Activated CD8-positive, alpha-beta memory T cell treated with anti-CD3 and anti-CD28 coated beads for 24 hours (primary cell): Measurements from ENCODE around the gene MYBPC1.
"Not testable (repeated sequence)": the region's sequence is repeated elsewhere in the genome, so short reads cannot be mapped to it uniquely, and the experiment has no call there.

ENCODE experiments used
- DNase-seq: peaks from one replicate; pipeline ENCODE4 v3.0.0-alpha.2; 2020

The MYBPC1 gene

GRCh38 chr12:101696251-101697196, 101.8 kb downstream of the MYBPC1 start:
- DNase-seq: peak; percentile 62

DNA sequence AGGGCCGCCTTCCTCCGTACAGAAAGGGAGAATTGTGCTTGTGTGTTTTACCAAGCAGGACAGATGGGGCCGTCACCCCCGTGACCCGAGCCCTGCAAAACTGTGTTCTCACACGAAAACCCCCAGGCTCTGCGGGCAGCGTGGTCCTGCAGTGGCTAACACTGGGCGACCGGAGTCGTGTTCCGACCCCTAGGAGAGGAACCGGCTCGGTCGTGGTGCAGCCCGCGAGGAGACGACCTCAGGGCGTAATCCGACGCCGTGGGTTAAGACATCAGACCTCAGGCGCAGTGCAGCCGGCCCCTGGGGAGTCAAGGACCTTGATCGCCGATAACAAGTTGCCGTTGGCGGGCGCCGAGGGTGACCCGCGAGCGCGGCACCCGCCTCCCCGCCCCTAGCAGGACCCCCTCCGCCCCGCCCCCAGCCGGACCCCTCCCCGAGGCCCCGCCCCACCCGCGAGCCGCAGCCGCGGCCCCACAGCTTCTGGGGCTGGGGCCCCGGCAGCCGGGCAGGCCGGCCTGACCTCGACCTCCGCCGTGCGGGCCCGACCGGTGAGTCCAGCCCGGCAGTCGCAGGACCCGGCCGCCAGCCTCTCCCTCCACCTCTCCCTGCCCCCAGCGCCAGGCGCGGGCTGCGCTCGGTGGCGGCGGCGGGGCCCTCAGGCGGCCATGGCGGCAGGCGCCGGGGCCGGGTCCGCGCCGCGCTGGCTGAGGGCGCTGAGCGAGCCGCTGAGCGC, 102.6 kb downstream of the MYBPC1 start, which contains the start of gene CHPT1:
TSS of gene CHPT1 (plus strand) at position 444 of the 733 bp plus-strand sequence. CDS start at position 666, 222 bp downstream.
- peak; percentile 86 for DNase-seq

DNA sequence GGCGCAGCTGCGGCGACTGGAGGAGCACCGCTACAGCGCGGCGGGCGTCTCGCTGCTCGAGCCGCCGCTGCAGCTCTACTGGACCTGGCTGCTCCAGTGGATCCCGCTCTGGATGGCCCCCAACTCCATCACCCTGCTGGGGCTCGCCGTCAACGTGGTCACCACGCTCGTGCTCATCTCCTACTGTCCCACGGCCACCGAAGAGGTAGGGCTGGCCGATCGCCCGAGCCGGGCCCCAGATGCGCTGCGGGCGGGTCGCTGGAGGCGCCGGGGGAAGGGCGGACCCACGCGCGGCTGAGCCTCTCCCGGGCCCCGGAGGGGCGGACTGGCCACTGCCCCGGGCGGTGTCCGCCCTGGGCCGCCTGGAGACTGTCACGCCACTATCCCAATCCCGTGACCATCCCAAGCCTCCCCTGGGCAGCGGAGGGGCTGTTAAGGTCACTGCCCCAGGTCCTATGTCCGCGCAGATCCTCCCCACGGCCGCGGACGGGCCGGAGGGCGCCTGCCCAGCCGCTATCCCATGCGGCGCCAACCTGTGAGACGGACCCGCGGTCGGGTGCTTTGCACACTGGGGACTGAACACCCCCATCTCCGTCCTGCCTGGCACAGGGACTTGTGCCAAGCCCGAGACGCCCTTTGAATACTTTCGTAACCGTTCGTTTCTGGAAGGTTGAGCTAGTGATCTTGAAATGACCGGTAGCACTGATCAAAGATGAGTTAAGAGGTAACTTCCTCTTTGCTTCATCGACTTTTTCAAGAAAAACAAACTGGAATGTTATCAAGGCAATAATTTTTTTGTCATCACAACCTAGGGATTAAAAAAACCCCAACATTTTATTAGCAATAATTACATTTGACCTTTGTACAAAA, 103.4 kb downstream of the MYBPC1 start:
- DNase-seq: no peak

- DNase-seq: no peak
These were observed 104.1 kb downstream of the MYBPC1 start for GRCh38 chr12:101698800-101699347.

- no peak for DNase-seq
These were observed 105.6 kb downstream of the MYBPC1 start for GRCh38 chr12:101700299-101700820.

DNA sequence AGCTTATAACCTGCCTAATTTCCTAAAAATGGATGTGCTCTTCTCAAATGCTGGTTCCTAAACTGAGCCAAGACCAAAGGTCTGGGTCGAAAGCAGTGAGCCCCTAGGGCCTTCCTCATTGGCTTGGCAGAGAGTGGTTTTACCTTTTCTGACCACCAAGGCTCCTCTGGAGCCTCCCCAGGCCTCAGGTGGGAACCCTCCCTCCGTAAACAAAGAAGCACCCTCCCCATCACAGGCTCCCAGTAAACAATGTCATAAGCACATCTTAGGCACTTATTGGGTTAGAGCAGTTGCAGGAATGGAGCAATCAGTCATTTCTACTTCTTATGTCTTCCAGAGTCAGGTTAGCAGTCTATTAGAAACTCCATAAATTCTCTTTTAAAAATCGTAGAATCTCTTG, 108.7 kb downstream of the MYBPC1 start:
- no peak for DNase-seq

GRCh38 chr12:101706403-101706802, 111.6 kb downstream of the MYBPC1 start:
- no peak for DNase-seq

DNA sequence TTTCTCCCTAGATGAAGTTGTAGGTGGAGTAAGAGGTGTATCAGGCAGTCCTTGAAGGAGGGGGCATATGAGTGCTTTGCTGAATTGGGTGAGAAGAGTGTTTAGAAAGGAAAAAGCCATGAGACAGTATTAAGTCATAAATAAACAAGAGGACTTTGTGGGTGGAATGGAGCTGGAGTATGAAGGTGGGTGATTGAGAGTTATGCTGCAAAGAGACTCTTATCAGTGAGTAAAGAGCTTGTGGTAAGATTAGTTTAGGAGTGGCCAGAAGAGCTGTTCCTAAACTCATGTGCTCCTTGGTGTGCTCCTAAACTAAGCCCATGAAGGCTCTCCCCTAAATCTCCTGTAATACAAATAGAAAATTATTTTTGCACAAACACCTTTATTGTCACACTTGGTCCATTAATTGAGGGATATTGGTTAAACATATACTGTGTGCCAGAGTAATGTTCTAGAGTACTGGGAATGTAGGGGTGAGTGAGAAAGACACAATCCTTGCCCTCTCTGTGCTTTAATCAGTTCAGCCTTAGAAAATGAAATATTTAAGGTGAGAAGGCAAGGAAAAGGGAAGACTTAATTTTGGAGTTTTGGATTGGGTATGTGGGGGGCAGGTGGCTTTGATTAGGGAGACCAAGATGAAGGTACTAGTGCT, 112.5 kb downstream of the MYBPC1 start:
- no peak for DNase-seq

GRCh38 chr12:101710288-101710687, 115.5 kb downstream of the MYBPC1 start:
- no peak for DNase-seq

GRCh38 chr12:101713059-101713682, 118.4 kb downstream of the MYBPC1 start:
- DNase-seq: no peak

GRCh38 chr12:101713930-101714329, 119.2 kb downstream of the MYBPC1 start:
- DNase-seq: no peak

DNA sequence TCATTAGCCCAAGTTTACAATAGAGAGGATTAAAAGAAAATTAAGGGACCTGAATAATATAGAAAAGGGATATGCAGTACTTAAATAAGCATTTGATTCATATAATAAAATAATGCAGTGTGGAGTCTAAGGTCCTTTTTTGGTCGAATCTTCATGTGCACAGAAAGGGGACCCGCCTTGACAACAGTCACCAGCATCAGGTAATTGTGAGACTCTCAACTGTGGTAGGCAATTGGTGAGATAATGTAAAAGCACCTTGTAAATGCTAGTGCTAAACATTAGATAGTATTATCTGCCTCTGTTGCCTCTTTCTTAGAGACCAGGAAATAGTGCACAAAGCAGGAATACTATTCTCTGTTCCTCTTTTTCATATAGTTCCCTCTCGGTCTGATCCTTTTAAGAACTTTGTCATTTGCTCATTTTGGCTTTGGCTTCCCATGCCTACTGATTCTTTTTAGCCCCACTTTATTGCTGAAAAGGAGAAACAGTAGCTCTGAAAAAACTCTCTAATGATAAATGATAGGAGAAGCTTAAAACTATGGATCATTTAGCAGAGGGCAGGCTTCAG, 120.2 kb downstream of the MYBPC1 start:
- DNase-seq: no peak

DNA sequence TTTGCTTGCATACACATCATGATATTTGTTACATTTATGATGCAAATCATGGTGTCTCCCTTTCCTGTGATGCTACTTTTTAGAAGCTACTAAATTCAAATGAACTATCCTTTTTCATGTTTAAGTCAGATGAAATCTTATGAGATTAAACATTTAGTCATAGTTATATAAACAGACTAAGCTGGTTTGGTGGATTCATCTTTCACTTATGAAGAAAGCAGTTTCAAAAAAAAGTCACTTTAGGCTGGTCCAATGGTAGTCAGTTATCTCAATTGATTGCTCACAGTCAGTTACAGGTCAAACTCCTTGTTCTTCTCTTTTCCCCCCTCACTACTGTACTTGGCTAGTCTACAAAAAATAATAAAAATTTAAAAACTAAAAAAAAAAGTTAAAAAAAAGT, 124.8 kb downstream of the MYBPC1 start:
- DNase-seq: no peak

DNA sequence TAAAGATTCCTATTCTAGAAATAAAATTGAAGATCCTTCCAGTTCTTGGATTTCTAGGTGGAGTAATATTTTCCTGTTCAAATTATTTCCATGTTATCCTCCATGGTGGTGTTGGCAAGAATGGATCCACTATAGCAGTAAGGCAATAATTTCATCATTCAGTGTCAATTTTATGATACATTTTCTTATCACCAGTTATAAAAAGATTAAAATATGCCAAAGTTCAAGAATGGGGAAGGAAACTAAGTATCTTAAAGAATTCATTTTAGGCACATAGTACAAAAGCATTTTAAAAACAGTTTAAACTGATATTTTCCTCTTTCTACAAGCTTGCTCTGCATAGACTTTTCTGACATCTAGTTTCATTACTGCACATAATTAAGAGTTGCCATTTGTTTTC, 125.3 kb downstream of the MYBPC1 start:
- DNase-seq: no peak

DNA sequence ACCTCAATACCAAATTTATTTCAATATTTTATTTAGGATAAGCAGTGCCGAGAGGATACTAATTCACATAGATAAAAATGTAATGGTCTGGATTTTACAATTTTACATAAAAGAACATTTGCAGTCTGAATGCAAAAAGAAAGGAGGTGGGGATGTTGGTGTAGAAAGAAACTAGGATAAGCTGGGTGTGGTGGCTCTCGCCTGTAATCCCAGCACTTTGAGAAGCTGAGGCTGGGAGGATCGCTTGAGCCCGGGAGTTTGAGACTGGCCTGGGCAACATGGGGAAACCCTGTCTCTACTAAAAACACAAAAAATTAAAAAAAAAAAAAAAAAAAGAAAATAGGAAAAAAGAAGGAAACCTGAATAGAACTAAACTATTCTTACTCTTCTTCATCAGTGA, 127.6 kb downstream of the MYBPC1 start:
- no peak for DNase-seq

DNA sequence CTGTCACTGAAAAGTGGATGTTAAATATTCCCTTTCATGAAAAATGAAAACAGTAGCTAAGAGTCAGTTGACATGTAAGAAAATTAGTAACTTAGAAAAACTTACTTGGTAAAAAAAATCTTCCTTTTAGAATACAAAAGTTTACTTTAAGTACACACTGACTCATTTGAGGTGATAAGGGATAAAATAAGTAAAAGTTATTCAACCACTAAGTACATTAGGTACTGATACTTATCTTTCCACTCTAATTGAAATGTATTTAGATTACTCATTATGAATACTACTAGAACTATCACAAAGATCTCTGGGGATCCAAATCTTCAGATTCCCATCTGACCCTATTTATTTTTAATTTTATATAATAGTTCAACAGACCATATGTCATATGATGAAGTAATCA, 132.3 kb downstream of the MYBPC1 start:
- DNase-seq: no peak

DNA sequence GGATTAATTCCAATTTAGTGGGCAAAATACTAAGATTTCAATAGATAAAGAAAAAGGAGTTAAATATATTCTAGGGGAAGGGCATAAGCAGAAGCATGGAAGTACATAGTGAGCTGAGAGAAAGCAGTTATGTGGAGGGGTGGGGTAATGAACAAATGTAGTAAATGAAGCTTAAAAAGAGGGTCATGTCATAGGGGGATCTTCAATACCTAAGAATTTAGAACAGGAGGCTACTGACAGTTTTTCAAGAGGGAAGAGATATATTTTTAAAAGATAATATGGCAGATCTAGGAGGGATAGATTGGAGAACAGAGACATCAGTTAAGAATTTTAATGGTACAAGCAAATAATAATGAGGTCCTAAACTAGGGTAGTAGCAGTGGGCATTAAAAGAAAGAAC, 135.1 kb downstream of the MYBPC1 start:
- no peak for DNase-seq

GRCh38 chr12:101732318-101732717, 137.5 kb downstream of the MYBPC1 start:
- no peak for DNase-seq

DNA sequence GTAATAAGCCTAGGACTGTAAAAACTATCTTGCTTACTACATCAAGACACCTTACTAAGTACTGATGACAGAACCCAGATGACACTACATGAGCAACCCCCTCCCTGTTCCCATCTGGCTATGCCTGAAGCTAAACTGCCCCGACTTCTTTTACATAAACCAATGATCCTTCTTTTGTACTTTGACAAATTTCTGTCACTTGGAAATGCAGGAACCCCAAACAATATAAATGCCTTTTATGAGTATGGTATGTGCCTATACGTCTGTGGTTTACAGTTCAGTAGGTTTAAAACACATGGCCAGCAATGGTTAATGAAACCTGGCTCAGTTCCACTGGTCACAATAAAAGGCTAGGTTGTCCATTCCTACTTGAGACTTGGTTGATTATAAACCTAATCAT, 138.4 kb downstream of the MYBPC1 start:
- no peak for DNase-seq

DNA sequence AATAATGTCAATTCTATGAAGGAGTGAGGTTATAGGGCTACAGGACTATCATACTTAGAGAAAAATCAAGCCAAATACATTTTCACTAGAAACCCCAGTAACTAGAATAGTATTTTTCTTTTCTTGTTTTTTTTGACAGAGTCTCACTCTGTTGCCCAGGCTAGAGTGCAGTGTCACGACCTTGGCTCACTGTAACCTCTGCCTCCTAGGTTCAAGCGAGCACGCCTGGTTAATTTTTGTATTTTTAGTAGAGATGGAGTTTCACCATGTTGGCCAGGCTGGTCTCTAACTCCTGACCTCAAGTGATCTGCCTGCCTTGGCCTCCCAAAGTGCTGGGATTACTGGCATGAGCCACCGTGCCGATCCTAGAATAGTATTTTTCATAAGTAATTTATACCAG, 139.7 kb downstream of the MYBPC1 start:
- not testable (repeated sequence) for DNase-seq
